ENCODE measurements around the gene LIN7A.
"Not testable (repeated sequence)": the region's sequence is repeated elsewhere in the genome, so short reads cannot be mapped to it uniquely, and the experiment has no call there.

Gene LIN7A

DNA sequence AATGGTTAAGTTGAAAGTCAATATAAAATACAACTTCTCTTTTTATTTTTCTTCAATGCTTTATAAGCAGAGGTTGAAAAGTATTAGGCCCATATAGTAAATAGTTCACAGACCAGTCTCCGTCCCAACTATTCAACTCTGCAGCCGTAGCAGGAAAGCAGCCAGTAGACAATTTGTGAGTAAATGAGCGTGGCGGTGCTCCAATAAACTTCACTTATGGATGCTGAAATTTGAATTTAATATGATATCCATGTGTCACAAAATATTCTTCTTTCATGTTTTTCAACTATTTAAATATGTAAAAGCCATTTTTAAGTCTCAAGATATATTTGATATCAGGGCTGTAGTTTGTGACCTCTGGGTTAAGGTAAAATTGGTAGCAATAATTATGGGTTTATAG is 17.7 kb downstream of the LIN7A start:
- DNase-seq (ENCODE audit: low read depth) = no peak

DNA sequence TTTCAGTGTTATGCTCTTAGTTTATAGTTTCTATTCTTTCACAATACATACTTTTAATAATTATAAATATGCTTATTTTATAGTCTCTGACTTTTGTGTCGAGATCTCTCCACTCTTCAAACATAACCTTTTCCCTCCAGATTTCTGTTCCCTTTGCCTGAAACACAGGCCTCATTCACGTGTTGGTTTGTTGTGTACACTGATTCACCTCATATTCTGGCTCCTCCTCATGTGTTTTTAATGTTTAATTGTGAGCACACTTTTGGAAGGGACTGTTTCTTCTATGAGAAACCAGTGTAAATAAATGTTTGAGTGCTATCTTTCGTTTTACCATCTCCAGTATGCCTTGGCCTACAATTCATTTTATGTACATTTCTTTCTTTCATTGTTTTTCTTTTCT is 20.1 kb downstream of the LIN7A start:
- no peak for DNase-seq (ENCODE audit: low read depth)

DNA sequence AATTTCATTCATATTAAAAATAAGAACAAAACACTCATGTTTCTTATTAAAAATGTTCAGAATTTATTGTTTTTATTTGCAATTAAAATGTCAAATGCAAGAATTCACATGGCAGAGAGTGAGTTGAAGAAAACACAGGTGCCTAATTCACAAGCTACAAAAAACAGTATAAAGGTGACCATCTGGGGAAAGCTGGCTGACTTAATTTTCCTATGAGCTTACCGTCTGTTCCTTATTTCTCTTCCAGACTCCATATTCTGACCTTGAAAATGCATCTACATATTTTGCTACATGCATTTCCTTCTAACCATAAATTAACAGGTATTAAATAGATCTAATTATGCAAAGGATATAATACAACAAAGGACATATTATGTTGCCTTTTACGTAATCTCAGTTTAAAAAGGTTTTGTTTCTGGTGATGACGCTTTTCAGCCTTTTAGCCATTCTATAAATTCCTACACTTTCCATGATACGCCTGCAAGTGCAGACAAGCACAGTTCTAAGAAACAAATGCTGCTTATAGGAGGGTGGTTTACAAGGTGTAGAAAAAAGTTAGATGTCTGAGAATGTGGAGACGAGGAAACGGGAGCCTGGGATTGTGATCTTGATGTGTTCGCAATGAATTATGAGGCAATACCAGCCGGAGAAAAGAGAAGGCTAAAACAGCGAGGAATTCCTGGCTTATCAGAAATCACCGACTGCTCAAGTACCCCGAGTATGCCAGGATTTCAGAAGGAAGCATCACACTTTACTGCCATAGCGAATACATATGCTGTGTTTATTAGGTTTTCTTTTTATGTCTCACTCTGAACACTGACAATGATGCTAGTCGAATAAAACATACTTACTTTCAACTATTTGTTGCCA is 24.6 kb downstream of the LIN7A start:
- no peak for DNase-seq (ENCODE audit: low read depth)

DNA sequence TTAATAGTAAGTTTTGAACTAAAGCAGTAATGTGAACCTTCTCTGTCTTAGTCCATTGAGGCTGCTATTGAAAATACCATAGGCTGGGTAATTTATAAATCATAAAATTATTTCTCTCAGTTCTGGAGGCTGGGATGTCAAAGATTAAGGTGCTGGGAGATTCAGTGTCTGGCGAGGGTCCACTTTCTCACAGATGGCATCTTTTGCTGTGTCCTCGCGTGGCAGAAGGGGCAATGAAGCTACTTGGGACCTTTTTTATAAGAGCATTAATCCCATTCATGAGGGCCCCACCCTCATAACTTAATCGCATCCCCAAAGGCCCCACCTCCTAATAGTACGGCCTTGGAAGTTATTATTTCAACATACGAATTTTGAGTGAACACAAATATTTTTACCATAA is 28.4 kb downstream of the LIN7A start:
- DNase-seq (ENCODE audit: low read depth) = no peak

DNA sequence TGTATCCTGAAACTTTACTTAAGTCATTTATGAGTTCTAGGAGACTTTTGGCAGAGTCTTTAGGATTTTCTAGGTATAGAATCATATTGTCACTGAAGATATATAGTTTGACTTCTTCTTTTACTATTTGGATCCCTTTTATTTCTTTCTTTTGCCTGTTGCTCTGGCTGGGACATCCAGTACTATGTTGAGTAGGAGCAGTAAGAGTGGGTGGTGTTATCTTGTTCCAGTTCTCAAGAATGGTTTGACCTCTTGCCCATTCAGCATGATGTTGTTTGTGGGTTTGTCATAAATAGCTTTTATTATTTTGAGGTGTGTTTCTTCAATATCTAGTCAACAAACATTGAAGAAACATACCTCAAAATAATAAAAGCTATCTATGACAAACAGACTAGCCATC is 35.0 kb downstream of the LIN7A start:
- no peak for DNase-seq (ENCODE audit: low read depth)

DNA sequence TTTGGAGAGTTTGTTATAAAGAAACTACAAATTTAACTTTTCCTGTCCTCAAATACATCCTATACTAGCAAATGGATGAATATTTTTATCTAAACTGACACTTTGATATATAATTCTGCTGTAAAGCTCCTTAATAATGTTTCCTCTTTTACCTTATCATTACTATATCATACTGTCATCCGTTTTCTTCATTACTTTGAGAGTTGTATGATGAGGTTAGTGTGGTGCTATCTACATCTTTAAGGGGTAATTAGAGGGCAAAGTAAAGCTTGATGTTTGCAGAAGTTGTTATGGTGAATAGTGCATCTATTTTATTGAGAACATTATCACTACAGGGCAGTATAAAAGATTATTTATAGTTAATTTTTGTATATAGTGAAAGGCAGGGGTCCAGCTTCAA is 36.1 kb downstream of the LIN7A start:
- DNase-seq (ENCODE audit: low read depth) = no peak

DNA sequence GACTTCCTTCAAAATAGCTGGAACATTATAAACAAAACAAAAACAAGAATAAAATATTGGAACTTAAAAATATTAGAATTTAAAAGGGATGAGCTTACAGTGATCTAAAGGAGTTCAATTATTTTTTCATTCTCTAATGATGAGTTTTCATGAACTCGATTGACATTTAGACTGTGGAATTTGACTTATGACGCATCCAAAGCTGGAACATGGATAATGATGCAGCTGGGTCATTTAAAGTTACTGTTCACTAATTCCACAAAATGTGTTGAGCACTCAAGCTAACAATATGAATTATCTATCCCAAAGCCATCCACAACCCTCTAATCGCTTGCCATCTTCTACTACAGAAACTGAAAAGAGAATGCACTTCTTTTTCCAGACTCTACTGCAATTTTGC is 42.5 kb downstream of the LIN7A start:
- DNase-seq (ENCODE audit: low read depth) = no peak

DNA sequence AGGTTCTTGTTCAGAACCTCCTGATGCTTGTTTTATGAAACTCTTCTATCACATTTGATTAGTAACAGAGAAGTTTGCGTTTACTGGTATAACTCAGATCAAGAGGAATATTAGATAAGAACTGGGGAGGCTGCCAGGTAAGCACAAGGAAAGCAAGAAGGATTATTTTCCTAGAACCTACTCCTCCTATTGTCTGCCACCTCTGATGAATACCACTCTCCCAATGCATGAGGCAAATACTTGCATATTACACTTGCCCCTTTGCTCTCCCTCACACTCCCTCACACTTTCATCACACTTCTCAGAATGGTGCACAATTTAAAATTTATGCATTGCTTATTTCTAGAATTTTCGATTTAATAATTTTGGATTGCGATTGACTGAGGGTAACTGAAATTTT is 43.6 kb downstream of the LIN7A start:
- DNase-seq (ENCODE audit: low read depth) = no peak

DNA sequence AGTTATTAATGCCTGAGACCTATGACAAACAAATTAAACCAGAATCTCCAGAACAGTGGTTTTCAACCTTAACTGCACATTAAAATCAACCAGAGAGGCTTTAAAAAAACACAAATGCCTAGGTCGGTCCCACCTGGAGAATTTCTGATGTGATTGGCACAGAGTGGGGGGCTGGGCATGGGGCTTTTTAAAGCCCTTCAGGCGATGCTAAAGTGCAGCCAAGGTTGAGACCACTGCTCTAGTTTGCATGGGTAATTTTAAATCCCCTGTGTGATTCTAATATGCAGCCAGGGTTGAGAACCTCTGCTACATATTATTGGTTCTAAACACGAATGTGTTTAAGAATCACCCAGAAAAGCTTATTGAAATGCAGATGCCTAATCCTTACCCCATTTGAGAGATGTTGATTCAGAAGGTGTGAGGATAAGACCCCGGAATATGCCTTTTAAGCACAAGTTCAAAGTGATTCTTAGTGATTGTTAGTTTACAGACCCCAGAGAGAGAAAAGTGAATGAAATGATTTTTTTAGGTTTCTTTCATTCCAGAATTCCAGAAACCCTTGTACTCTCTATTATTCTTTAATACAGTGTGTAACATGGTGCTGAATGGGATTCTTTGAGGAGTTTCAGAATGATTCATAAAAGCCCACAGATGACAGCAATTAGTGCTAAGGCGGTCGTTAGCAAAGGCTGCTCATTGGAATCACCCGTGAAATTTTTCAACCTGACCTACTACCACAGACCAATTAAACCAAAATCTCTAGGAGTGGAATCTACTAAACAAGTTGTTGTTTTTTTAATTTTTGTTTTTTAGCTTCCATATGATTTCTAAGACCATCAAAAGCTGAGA is 44.9 kb downstream of the LIN7A start:
- DNase-seq (ENCODE audit: low read depth) = no peak

DNA sequence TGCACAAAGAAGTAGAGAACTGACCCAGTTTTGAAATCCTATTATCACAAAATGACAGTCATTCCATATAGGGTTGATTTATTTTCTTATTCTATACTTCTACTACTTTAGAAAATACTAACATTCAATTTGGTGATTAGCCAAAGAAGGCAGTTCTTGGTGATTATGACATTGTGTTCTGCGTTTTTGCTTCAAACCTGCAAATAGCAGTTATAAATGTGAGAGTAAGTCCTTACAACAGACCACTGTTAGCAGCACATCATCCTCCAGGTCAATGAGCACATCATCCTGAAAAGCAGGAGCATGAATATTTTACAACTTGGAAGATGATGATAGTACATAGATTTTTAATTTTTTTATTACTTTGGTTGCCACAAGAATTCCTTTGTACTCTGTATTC is 53.1 kb downstream of the LIN7A start:
- DNase-seq (ENCODE audit: low read depth) = no peak

DNA sequence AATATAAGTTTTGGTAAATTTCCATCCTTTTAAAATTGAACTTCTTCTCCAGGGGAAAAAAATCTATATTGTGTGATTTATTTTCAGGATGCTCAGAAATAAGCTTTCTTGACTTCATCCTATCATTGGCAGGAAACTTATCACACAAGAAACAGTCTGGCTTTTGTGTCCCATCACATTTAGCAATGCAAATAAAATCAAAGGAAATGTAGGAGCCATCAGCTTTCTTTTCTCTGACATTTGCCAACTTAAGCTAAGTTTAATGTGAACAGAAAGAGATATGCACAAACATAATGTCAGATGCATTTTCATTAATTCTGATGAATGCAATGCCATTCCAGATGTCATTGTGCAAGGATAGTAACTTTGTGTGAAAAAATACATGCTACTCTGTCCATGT is 56.6 kb downstream of the LIN7A start:
- DNase-seq (ENCODE audit: low read depth) = no peak

DNA sequence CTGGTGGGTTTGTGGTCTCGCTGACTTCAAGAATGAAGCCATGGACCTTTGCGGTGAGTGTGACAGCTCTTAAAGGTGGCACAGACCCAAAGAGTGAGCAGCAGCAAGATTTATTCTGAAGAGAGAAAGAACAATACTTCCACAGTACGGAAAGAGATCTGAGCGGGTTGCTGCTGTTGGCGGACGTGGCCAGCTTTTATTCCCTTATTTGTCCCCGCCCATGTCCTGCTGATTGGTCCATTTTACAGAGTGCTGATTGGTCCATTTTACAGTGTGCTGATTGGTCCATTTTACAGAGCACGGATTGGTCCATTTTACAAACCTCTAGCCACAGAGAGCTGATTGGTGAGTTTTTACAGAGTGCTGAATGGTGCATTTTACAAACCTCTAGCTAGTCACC is 59.3 kb downstream of the LIN7A start:
- DNase-seq (ENCODE audit: low read depth) = not testable (repeated sequence)

DNA sequence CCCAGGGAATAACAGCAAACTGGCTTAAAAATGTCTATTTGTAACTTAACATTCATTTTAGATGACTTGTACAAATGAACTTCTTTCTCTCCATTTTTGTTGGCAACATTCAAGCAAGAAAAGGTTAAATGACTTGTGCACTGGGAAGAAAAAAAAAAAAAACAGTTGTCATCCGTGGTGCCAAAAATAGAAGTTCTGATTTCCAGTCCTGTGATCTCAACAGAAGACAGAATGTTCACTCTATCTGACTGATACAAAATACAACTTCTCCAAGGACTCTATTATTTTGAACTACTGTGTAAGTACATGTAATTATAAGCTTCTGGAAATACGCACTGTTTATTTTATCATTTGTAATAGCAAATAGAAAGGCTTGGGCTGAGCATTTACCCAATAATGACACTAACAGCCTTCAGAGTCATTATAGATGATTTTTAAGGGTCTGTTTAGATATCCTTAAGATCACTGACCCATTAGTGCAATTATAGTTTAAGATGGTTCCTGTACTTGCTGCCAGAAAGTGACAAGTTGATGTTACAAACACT is 59.9 kb downstream of the LIN7A start:
- no peak for DNase-seq (ENCODE audit: low read depth)

DNA sequence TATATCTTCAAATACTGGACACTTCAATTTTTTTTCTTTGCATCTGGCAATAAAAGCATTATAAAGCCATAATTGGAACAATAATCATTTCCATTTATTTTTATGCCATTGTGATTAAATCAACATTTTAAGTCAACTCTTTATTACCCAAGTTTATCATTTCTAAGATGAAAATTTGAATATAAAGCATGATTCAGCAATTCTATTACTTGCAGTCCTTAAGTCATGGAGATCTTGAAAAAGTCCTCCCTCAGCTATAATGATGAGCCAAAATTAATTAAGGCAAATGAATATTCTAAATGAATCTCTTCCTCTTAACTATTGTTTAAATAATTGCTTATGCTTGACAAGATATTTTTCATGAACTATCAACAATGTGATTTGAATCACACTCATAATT is 65.7 kb downstream of the LIN7A start:
- DNase-seq (ENCODE audit: low read depth) = no peak

DNA sequence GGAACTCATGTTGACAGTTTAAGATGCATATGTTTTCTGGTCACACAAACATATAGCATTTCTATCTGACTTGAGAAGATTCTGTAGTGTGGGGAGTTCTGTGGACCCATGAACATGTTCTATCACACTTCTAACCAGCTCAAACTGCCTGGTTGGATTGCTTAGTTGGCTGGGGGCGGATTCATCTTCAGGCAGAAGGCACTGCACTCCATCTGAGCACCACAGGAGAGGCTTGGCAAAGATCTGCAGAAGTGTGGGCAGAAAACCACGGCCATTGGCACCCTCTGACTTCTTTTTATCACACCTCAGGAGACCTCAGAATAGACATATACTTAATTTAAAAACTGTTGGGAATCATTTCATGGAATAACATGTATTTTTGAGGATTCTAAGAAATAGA is 68.5 kb downstream of the LIN7A start:
- DNase-seq (ENCODE audit: low read depth) = no peak

DNA sequence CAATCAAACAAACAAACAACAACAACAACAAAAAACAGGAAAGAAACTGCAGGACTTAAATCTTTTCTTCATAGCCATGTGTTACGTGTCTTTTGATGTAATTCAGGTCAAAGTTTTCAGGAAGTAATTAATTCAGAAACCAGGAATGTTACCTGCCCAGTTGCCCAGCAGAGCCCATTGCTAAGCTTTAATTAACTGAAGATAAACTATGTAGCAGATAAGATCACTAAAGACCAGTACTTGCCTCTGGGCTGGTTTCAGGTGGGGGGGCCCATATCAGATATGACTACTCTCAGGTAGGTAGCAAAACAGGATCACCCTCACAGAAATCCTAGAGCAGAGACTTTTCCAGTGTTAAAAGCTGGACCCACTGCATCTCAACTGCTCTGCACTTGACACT is 69.2 kb downstream of the LIN7A start:
- DNase-seq (ENCODE audit: low read depth) = no peak

DNA sequence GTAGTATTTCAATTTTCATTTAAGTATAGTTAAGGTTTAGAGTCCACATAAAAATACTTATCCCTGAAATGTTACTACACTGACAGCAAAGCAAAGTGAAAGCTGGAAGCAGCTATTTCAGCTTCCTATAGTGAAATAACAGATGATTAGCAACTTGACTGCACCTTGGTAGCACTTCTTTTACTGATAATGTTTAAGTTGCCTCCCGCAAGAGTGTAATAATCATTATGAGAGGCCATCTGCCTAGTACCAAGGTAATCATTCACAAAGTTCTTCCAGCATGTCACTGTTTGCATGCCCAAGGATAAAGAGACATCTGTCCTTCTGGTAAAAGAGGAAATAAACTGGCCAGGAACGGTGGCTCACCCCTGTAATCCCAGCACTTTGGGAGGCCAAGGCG is 69.8 kb downstream of the LIN7A start:
- no peak for DNase-seq (ENCODE audit: low read depth)

DNA sequence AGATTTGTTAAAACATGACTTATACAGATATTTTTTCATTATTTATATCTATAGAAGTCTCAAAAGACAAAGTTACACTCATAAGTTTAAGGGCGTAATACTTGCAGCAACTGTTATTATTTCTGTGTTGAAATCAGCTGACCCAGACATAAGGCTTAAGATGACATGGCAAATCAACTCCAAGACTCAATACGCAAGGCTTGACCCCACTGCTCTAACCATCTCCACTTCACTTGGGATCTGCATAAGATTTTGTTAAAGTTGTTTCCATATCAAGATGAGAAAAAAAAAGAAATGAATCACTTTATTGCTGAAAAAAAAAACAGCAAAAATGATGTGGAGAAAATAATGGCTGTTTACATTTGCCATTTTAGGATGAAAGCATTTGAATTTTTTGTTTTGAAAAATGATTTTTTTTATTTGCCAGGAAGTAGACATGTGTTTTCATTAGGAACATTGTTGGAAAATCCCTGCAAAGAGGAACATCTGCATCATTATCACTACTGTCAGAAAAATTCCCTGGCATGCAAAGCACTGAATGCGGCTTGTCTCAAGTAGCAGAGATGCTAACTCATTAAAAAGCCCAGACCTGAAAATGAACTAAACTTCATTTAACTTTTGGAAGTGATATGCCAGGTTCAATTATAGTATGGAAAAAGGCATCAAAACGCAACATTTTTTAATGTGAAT is 73.5 kb downstream of the LIN7A start:
- no peak for DNase-seq (ENCODE audit: low read depth)

DNA sequence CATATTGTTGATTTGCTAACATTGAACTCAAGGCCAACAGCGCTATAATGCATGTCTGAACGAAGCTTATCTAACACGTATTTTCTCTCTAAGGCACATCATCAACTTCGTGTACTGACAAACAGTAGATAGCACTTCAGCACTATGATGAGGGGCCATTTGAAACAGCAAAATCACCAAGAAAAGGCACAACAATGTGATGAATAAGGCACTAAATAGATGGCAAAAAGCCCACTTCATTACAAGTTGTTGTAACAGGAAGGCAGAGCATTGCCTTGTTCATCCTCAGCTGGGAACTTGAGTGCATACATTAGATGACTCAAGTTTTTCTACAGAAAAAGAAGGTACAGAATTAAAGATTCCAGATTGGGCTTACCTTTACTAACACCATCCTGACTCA is 75.2 kb downstream of the LIN7A start:
- DNase-seq (ENCODE audit: low read depth) = no peak

DNA sequence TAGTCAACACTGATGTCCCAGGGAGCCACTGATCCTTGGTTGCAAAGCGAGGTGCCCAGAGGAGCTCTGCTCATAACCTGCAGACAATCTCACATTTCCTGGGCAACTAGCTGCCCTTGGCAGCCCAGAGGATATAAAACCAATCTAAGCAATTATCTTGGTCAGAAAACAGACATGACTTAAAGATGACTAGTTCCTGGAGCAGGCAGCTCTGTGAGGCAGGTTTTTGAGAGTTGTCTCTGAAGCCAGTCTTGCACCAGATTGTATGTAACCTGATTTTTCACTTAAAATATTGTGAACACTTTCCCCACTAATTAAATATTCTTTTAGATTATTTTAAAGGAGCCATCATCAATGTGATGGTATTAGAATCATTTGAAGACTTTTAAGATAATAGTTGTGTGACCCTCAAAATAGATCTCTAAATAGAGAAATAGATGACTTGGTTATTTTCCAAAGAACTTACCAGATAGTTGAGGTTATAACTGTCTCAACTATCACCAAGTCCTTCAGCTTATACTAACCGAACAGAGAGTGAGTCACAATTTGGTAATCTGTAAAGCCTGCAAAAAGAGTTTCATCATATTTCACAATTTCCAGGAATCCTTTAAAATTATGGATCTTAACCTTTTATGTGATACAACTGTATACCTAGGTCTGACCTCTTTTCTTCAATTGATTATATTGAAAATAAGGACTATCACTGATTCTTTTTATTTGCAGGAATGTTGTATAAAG is 75.9 kb downstream of the LIN7A start:
- DNase-seq (ENCODE audit: low read depth) = peak; percentile 22

DNA sequence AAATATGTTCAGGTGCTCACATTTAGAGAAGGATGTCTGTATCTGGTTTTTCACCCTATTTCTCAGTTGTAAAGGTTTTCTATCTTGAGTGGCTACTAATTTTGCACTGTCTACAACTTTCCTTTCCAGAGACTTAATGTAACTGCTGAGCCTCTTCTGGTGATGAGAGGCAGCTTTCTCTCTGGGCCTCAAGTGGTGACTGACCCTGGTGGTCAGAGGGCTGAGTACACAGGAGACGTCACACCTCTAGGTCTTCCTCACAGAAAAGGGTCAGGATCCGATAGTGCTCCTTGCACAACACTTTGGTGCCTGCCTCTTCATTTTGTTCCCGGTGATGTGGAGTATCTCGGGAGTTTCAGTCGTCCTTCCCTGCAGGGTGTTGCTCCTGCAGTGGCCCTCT is 76.8 kb downstream of the LIN7A start:
- no peak for DNase-seq (ENCODE audit: low read depth)

DNA sequence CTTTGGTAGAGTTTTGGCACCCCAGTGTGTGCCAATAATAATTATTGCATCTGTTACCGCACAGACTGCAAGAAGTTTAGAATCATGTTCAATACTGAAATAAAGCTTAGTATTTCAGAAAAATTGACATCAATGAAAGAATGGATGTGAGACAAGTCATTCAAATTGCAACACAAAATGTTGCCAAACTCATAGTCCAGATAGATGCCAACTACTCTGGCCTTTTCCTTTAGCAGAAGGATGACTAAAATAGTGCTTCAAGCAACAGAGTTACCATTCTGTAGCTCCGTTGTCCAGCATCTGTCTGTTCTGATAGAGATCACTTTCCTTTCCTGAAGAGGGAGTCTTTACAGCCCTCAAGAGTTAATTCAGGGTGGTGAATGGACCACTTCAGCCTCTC is 77.5 kb downstream of the LIN7A start:
- DNase-seq (ENCODE audit: low read depth) = no peak
